SK-N-MC (cell line): ENCODE data around the gene ZMYND8.
"Not testable (repeated sequence)": the region's sequence is repeated elsewhere in the genome, so short reads cannot be mapped to it uniquely, and the experiment has no call there.

Experiments
- DNase-seq: peaks from one replicate; pipeline ENCODE4 v3.0.0-alpha.2; 2011; ENCODE audit warnings: low read depth, low spot score
- H3K27ac ChIP-seq: fragments of 200-600 bp; sonication (generic); 2 replicates; pipeline ENCODE4 v1.5.1; 2016; ENCODE audit warnings: mixed run types
- H3K36me3 ChIP-seq: fragments of 200-600 bp; sonication (generic); 2 replicates; pipeline ENCODE4 v1.6.1; 2017; ENCODE audit warnings: antibody characterized with exemption, low read length, mixed read lengths; ENCODE audit not compliant: insufficient read depth
- H3K4me3 ChIP-seq: fragments of 200-600 bp; sonication (generic); 2 replicates; pipeline ENCODE4 v1.5.1; 2016
- H3K9ac ChIP-seq: fragments of 200-600 bp; sonication (generic); 2 replicates; pipeline ENCODE4 v1.8.0; 2017; ENCODE audit warnings: mixed run types, mixed read lengths; ENCODE audit not compliant: insufficient read length
- H3K9me3 ChIP-seq: fragments of 200-600 bp; sonication (generic); 2 replicates; pipeline ENCODE4 v1.6.1; 2017; ENCODE audit warnings: low read depth, mild to moderate bottlenecking, antibody characterized with exemption, low read length, moderate library complexity, mixed read lengths
- EZH2 ChIP-seq: fragments of 200-600 bp; sonication (generic); IDR thresholded peaks from one replicate; pipeline ENCODE4 v1.6.1; 2017; ENCODE audit warnings: antibody characterized with exemption
- FOXP2 ChIP-seq: optimal IDR thresholded peaks from 2 replicates; pipeline ENCODE3; 2011; ENCODE audit warnings: mild to moderate bottlenecking, moderate library complexity; ENCODE audit not compliant: insufficient read depth; ENCODE audit errors: extremely low read length, control extremely low read depth
- POLR2AphosphoS5 ChIP-seq: IDR thresholded peaks from 2 replicates; pipeline ENCODE4 v1.6.1; 2012; ENCODE audit warnings: mild to moderate bottlenecking, low read depth, low read length, borderline replicate concordance

Gene ZMYND8

DNA sequence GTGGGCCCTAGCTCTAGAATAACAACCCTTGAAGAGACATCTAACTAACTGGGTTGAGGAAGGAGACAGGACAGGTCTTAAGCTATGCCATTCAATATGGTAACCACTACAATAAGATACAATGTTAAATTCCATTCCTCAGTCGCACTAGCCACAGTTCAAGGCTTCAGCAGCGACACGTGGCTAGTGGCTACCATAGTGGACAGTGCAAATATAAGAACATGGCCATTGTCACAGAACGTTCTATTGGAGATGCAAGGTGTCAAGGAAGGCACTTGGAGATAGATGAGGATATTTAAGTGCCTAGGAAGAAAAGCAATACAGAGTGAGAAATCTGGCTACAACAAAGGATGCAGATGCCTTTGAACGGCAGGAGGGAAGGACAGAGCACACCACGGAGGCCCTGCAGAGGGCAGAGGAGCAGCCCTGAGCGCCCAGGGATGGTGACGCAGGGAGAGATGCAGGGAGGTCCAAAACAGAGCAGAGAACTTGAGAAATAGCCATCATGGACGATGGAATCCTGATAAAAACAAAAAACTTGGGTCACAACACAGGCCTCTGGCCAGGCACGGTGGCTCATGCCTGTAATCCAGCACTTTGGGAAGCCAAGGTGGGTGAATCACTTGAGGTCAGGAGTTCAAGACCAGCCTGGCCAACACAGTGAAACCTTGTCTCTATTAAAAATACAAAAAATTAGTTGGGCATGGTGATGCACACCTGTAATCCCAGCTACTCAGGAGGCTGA lies 140.7 kb downstream of the ZMYND8 start:
- no peak for TF ChIP-seq EZH2
- TF ChIP-seq POLR2AphosphoS5: no peak
- no peak for TF ChIP-seq FOXP2
- Histone ChIP-seq H3K27ac (no peak overlapping the region), H3K4me3 (no peak overlapping the region), H3K9me3 (no peaks in the 10 kb centered on the region), H3K9ac (no peak overlapping the region), H3K36me3 (peaks cover 34% of the 10 kb centered on the region)
- DNase-seq: no peak

GRCh38 chr20:47213966-47214365 lies 142.5 kb downstream of the ZMYND8 start:
- no peak overlapping the region for H3K9ac ChIP-seq
- peaks cover 32% of the 10 kb centered on the region; the same call in 1 of the 2 replicates for H3K36me3 ChIP-seq
- H3K9me3 ChIP-seq: no peaks in the 10 kb centered on the region
- DNase-seq: no peak
- no peak overlapping the region for H3K4me3 ChIP-seq
- TF ChIP-seq FOXP2 (no peak), POLR2AphosphoS5 (no peak)
- H3K27ac ChIP-seq: no peak overlapping the region

GRCh38 chr20:47212606-47213207 lies 143.8 kb downstream of the ZMYND8 start:
- no peaks in the 10 kb centered on the region for H3K9me3 ChIP-seq
- no peak overlapping the region for H3K4me3 ChIP-seq
- TF ChIP-seq EZH2 (no peak), FOXP2 (no peak), POLR2AphosphoS5 (no peak)
- no peak for DNase-seq
- H3K27ac ChIP-seq: no peak overlapping the region
- peaks cover 32% of the 10 kb centered on the region; the same call in 1 of the 2 replicates for H3K36me3 ChIP-seq
- H3K9ac ChIP-seq: no peak overlapping the region

GRCh38 chr20:47211036-47211435 lies 145.5 kb downstream of the ZMYND8 start:
- no peak overlapping the region for H3K9ac ChIP-seq
- no peak overlapping the region for H3K4me3 ChIP-seq
- no peaks in the 10 kb centered on the region for H3K9me3 ChIP-seq
- peaks cover 32% of the 10 kb centered on the region; the same call in 1 of the 2 replicates for H3K36me3 ChIP-seq
- TF ChIP-seq FOXP2: no peak
- TF ChIP-seq POLR2AphosphoS5: no peak
- no peak for TF ChIP-seq EZH2
- DNase-seq: no peak
- no peak overlapping the region for H3K27ac ChIP-seq

GRCh38 chr20:47210470-47210869 lies 146.0 kb downstream of the ZMYND8 start:
- no peak overlapping the region for H3K27ac ChIP-seq
- H3K9ac ChIP-seq: no peak overlapping the region
- TF ChIP-seq POLR2AphosphoS5 (no peak), FOXP2 (no peak), EZH2 (no peak)
- peaks cover 27% of the 10 kb centered on the region; the same call in 1 of the 2 replicates for H3K36me3 ChIP-seq
- no peaks in the 10 kb centered on the region for H3K9me3 ChIP-seq
- DNase-seq: no peak
- H3K4me3 ChIP-seq: no peak overlapping the region

DNA sequence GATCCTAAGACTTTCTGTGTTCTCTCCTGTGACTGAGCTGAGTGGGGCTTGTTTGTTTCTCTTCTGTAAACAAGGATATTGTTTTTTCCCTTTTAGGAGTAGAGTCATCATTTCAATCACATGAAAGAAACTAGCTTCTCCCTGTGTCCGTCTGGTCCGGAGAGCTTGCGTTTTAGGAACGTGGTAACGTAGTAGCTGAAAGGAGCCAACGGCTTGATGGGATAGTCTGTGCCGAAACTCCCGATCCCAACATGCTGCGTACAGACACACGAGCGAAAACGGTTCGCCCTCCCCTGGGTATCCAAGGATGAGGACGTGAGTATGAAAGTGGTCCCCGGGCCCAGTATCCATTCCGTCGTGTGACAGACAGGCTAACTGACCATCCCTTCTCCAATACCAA lies 146.5 kb downstream of the ZMYND8 start:
- Histone ChIP-seq H3K9ac (no peak overlapping the region), H3K4me3 (no peak overlapping the region), H3K36me3 (peaks cover 27% of the 10 kb centered on the region; the same call in 1 of the 2 replicates), H3K27ac (no peak overlapping the region), H3K9me3 (no peaks in the 10 kb centered on the region)
- TF ChIP-seq EZH2 (no peak), POLR2AphosphoS5 (no peak), FOXP2 (no peak)
- no peak for DNase-seq

DNA sequence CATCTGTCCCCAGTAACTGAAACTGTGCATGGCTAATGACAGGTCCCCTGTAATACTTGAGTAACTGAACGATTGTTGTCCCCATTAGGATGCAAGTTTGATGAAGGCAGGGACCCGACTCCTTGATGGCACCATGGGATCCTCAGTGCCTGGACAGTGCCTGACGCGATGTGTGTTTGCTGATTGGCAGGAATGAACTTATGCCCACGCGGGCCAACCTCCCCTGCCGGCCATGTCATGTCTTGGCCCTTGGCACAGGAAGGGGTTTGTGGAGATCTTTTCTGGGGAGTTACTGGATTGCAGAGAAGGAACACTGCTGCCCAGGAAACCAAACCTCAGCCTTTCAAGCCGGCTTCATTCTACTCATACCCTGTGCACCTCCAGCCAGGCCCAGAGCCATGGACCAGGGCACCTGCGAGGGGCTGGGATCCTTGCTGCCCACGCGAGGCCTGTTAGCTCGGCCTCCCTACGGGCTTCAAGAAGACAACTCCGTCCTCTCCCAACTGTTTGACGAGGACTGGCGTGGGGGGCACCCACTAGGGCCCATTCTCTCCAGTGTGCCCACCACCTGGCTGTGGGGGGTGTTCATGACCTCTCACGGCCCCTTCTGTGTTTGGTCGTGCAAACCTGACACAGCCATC lies 147.8 kb downstream of the ZMYND8 start:
- peaks cover 27% of the 10 kb centered on the region; the same call in 1 of the 2 replicates for H3K36me3 ChIP-seq
- H3K27ac ChIP-seq: no peak overlapping the region
- no peak for DNase-seq
- no peak overlapping the region for H3K9ac ChIP-seq
- TF ChIP-seq FOXP2: no peak
- no peak for TF ChIP-seq EZH2
- TF ChIP-seq POLR2AphosphoS5: no peak
- no peaks in the 10 kb centered on the region for H3K9me3 ChIP-seq
- H3K4me3 ChIP-seq: no peak overlapping the region

GRCh38 chr20:47206962-47207641 lies 149.4 kb downstream of the ZMYND8 start:
- Histone ChIP-seq H3K4me3 (no peak overlapping the region), H3K9ac (no peak overlapping the region), H3K27ac (no peak overlapping the region), H3K9me3 (no peaks in the 10 kb centered on the region), H3K36me3 (peaks cover 15% of the 10 kb centered on the region; the same call in 1 of the 2 replicates)
- TF ChIP-seq FOXP2: no peak
- no peak for DNase-seq

DNA sequence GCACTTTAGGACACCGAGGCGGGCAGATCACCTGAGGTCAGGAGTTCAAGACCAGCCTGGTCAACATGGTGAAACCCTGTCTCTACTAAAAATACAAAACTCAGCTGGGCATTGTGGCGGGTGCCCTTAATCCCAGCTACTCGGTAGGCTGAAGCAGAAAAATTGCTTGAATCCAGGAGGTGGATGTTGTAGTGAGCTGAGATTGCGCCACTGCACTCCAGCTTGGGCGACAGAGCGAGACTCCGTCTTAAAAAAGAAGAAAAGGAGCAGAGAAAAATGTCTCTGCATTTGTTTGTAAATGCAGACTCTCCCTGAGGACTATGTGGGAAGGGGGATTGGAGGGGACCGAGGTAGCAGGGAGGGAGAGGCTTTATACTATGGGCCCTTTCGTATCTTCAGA lies 149.9 kb downstream of the ZMYND8 start:
- not testable (repeated sequence) for H3K4me3 ChIP-seq, H3K9me3 ChIP-seq, H3K9ac ChIP-seq, H3K27ac ChIP-seq, DNase-seq
- H3K36me3 ChIP-seq: peaks cover 15% of the 10 kb centered on the region; the same call in 1 of the 2 replicates
